ENCODE measurements around the gene TAF4. TPM values are rescaled to one million over a fixed set of nuclear protein-coding genes. Genes with fewer than 3 reads are reported as not detected.

The TAF4 gene
- total RNA-seq, 2 donors from 2014 or later: 17.8 to 19.5 TPM

GRCh38 chr20:62040933-62041332 lies 24.7 kb downstream of the TAF4 start:
- ATAC-seq (no peak), DNase-seq (no peak)
- Mint-ChIP-seq H3K27me3 (no peaks in the 10 kb centered on the region), H3K4me3 (no peak overlapping the region), H3K36me3 (ENCODE audit: low read depth) (no peaks in the 10 kb centered on the region), H3K4me1 (peaks cover 46% of the 10 kb centered on the region), H3K27ac (no peak overlapping the region)
- H3K9me3 ChIP-seq (ENCODE audit: control insufficient read depth, low read length, poor library complexity, severe bottlenecking): no peaks in the 10 kb centered on the region

- no peak overlapping the region for H3K4me3 Mint-ChIP-seq
- no peak overlapping the region for H3K27ac Mint-ChIP-seq
- no peaks in the 10 kb centered on the region for H3K27me3 Mint-ChIP-seq
- H3K9me3 ChIP-seq (ENCODE audit: control insufficient read depth, low read length, poor library complexity, severe bottlenecking): no peaks in the 10 kb centered on the region
- ATAC-seq (no peak), DNase-seq (no peak)
- H3K4me1 Mint-ChIP-seq: peaks cover 45% of the 10 kb centered on the region
- H3K36me3 Mint-ChIP-seq (ENCODE audit: low read depth): no peaks in the 10 kb centered on the region
These were observed 25.2 kb downstream of the TAF4 start for GRCh38 chr20:62040381-62040922.

- ATAC-seq (no peak), DNase-seq (no peak)
- Mint-ChIP-seq H3K27ac (peak overlapping the region; percentile 19), H3K4me3 (no peak overlapping the region), H3K36me3 (ENCODE audit: low read depth) (no peaks in the 10 kb centered on the region), H3K4me1 (peaks cover 46% of the 10 kb centered on the region), H3K27me3 (no peaks in the 10 kb centered on the region)
- no peaks in the 10 kb centered on the region for H3K9me3 ChIP-seq (ENCODE audit: control insufficient read depth, low read length, poor library complexity, severe bottlenecking)
These were observed 25.9 kb downstream of the TAF4 start for GRCh38 chr20:62039738-62040137.

GRCh38 chr20:62032609-62033368 lies 32.9 kb downstream of the TAF4 start:
- no peak for DNase-seq
- no peaks in the 10 kb centered on the region for H3K9me3 ChIP-seq (ENCODE audit: control insufficient read depth, low read length, poor library complexity, severe bottlenecking)
- H3K27ac Mint-ChIP-seq: peak overlapping the region; percentile 96
- H3K4me3 Mint-ChIP-seq: no peak overlapping the region
- H3K36me3 Mint-ChIP-seq (ENCODE audit: low read depth): no peaks in the 10 kb centered on the region
- no peak for ATAC-seq
- peaks cover 50% of the 10 kb centered on the region for H3K4me1 Mint-ChIP-seq
- H3K27me3 Mint-ChIP-seq: no peaks in the 10 kb centered on the region

- H3K4me3 Mint-ChIP-seq: peak overlapping the region; percentile 71
- no peak for DNase-seq
- H3K4me1 Mint-ChIP-seq: peaks cover 51% of the 10 kb centered on the region
- H3K9me3 ChIP-seq (ENCODE audit: control insufficient read depth, low read length, poor library complexity, severe bottlenecking): no peaks in the 10 kb centered on the region
- no peaks in the 10 kb centered on the region for H3K36me3 Mint-ChIP-seq (ENCODE audit: low read depth)
- peak overlapping the region; percentile 96 for H3K27ac Mint-ChIP-seq
- H3K27me3 Mint-ChIP-seq: no peaks in the 10 kb centered on the region
- ATAC-seq: no peak
These were observed 34.1 kb downstream of the TAF4 start for GRCh38 chr20:62031462-62032092.

- H3K36me3 Mint-ChIP-seq (ENCODE audit: low read depth): no peaks in the 10 kb centered on the region
- peak; percentile 81 for ATAC-seq
- DNase-seq: no peak
- no peaks in the 10 kb centered on the region for H3K9me3 ChIP-seq (ENCODE audit: control insufficient read depth, low read length, poor library complexity, severe bottlenecking)
- peak overlapping the region; percentile 96 for H3K27ac Mint-ChIP-seq
- H3K27me3 Mint-ChIP-seq: no peaks in the 10 kb centered on the region
- peaks cover 54% of the 10 kb centered on the region for H3K4me1 Mint-ChIP-seq
- peak overlapping the region; percentile 71 for H3K4me3 Mint-ChIP-seq
These were observed 34.7 kb downstream of the TAF4 start for GRCh38 chr20:62030834-62031434.

- Mint-ChIP-seq H3K27me3 (no peaks in the 10 kb centered on the region), H3K4me3 (no peak overlapping the region), H3K27ac (peak overlapping the region; percentile 96), H3K36me3 (ENCODE audit: low read depth) (no peaks in the 10 kb centered on the region), H3K4me1 (peaks cover 56% of the 10 kb centered on the region)
- no peaks in the 10 kb centered on the region for H3K9me3 ChIP-seq (ENCODE audit: control insufficient read depth, low read length, poor library complexity, severe bottlenecking)
- DNase-seq (no peak), ATAC-seq (no peak)
These were observed 35.3 kb downstream of the TAF4 start for GRCh38 chr20:62030357-62030756.

- Mint-ChIP-seq H3K36me3 (ENCODE audit: low read depth) (no peaks in the 10 kb centered on the region), H3K4me3 (no peak overlapping the region), H3K27me3 (no peaks in the 10 kb centered on the region), H3K4me1 (peaks cover 52% of the 10 kb centered on the region), H3K27ac (peak overlapping the region; percentile 96)
- ATAC-seq: no peak
- H3K9me3 ChIP-seq (ENCODE audit: control insufficient read depth, low read length, poor library complexity, severe bottlenecking): no peaks in the 10 kb centered on the region
- no peak for DNase-seq
These were observed 35.7 kb downstream of the TAF4 start for GRCh38 chr20:62029949-62030348.

- H3K27me3 Mint-ChIP-seq: no peaks in the 10 kb centered on the region
- no peaks in the 10 kb centered on the region for H3K9me3 ChIP-seq (ENCODE audit: control insufficient read depth, low read length, poor library complexity, severe bottlenecking)
- H3K4me1 Mint-ChIP-seq: peaks cover 50% of the 10 kb centered on the region
- no peak overlapping the region for H3K4me3 Mint-ChIP-seq
- no peak for DNase-seq
- peak overlapping the region; percentile 16 for H3K27ac Mint-ChIP-seq
- H3K36me3 Mint-ChIP-seq (ENCODE audit: low read depth): no peaks in the 10 kb centered on the region
- ATAC-seq: no peak
These were observed 36.4 kb downstream of the TAF4 start for GRCh38 chr20:62029296-62029695.

GRCh38 chr20:62028384-62028783 lies 37.3 kb downstream of the TAF4 start:
- H3K27me3 Mint-ChIP-seq: no peaks in the 10 kb centered on the region
- H3K4me3 Mint-ChIP-seq: no peak overlapping the region
- DNase-seq: no peak
- H3K36me3 Mint-ChIP-seq (ENCODE audit: low read depth): no peaks in the 10 kb centered on the region
- H3K9me3 ChIP-seq (ENCODE audit: control insufficient read depth, low read length, poor library complexity, severe bottlenecking): no peaks in the 10 kb centered on the region
- ATAC-seq: no peak
- H3K27ac Mint-ChIP-seq: no peak overlapping the region
- H3K4me1 Mint-ChIP-seq: peaks cover 50% of the 10 kb centered on the region

- no peak overlapping the region for H3K4me3 Mint-ChIP-seq
- H3K27me3 Mint-ChIP-seq: no peaks in the 10 kb centered on the region
- peaks cover 48% of the 10 kb centered on the region for H3K4me1 Mint-ChIP-seq
- no peaks in the 10 kb centered on the region for H3K36me3 Mint-ChIP-seq (ENCODE audit: low read depth)
- no peaks in the 10 kb centered on the region for H3K9me3 ChIP-seq (ENCODE audit: control insufficient read depth, low read length, poor library complexity, severe bottlenecking)
- H3K27ac Mint-ChIP-seq: peak overlapping the region; percentile 65
- ATAC-seq (no peak), DNase-seq (no peak)
These were observed 37.9 kb downstream of the TAF4 start for GRCh38 chr20:62027698-62028321.

- no peaks in the 10 kb centered on the region for H3K9me3 ChIP-seq (ENCODE audit: control insufficient read depth, low read length, poor library complexity, severe bottlenecking)
- H3K27me3 Mint-ChIP-seq: no peaks in the 10 kb centered on the region
- H3K4me1 Mint-ChIP-seq: peaks cover 44% of the 10 kb centered on the region
- DNase-seq (no peak), ATAC-seq (no peak)
- no peak overlapping the region for H3K4me3 Mint-ChIP-seq
- H3K27ac Mint-ChIP-seq: peak overlapping the region; percentile 65
- no peaks in the 10 kb centered on the region for H3K36me3 Mint-ChIP-seq (ENCODE audit: low read depth)
These were observed 38.6 kb downstream of the TAF4 start for GRCh38 chr20:62027116-62027515.

- H3K36me3 Mint-ChIP-seq (ENCODE audit: low read depth): no peaks in the 10 kb centered on the region
- H3K9me3 ChIP-seq (ENCODE audit: control insufficient read depth, low read length, poor library complexity, severe bottlenecking): no peaks in the 10 kb centered on the region
- ATAC-seq (no peak), DNase-seq (no peak)
- peaks cover 38% of the 10 kb centered on the region for H3K4me1 Mint-ChIP-seq
- no peak overlapping the region for H3K4me3 Mint-ChIP-seq
- peak overlapping the region; percentile 65 for H3K27ac Mint-ChIP-seq
- H3K27me3 Mint-ChIP-seq: no peaks in the 10 kb centered on the region
These were observed 39.2 kb downstream of the TAF4 start for GRCh38 chr20:62026564-62026856.

All from T-helper 17 cell (primary cell).